Activated CD4-positive, alpha-beta T cell treated with anti-CD3 and anti-CD28 coated beads for 36 hours (primary cell): ENCODE data around the gene RAET1E. TPM values are rescaled to one million over a fixed set of nuclear protein-coding genes. Genes with fewer than 3 reads are reported as not detected.
"Not testable (repeated sequence)": the region's sequence is repeated elsewhere in the genome, so short reads cannot be mapped to it uniquely, and the experiment has no call there.

ENCODE experiments used
- ATAC-seq: fragments of 200-7000 bp; cut with Tn5 transposase; one replicate; pipeline ENCODE4 v1.10.0; 2021; ENCODE audit warnings: mild to moderate bottlenecking, moderate library complexity
- CTCF ChIA-PET: fragments of 350-600 bp; sonication (Branson Sonifier 250); formaldehyde crosslinking; loops from one replicate; lab custom pipeline; 2021; ENCODE audit warnings: antibody characterized with exemption; lab: Charles Lee
- POLR2A ChIA-PET: fragments of 350-600 bp; sonication (Branson Sonifier 250); formaldehyde crosslinking; loops from one replicate; lab custom pipeline; 2021; ENCODE audit warnings: antibody characterized with exemption, inconsistent platforms; lab: Charles Lee
- DNase-seq: peaks from one replicate; pipeline ENCODE4 v3.0.0-alpha.2; 2020
- H3K27ac Mint-ChIP-seq: one replicate; pipeline ENCODE4 v1.8.0; 2021; ENCODE audit warnings: mixed read lengths
- H3K27me3 Mint-ChIP-seq: one replicate; pipeline ENCODE4 v1.8.0; 2021; ENCODE audit warnings: mixed read lengths
- H3K36me3 Mint-ChIP-seq: one replicate; pipeline ENCODE4 v1.8.0; 2021; ENCODE audit warnings: low read depth, mixed read lengths
- H3K4me1 Mint-ChIP-seq: one replicate; pipeline ENCODE4 v1.8.0; 2021; ENCODE audit warnings: mixed read lengths
- H3K4me3 Mint-ChIP-seq: one replicate; pipeline ENCODE4 v1.8.0; 2021; ENCODE audit warnings: mild to moderate bottlenecking, moderate library complexity, mixed read lengths
- H3K9me3 Mint-ChIP-seq: one replicate; pipeline ENCODE4 v1.8.0; 2021; ENCODE audit warnings: low read depth, mixed read lengths
- intact Hi-C, 2 experiments: fragments of 100-400 bp; cut with DNase I in 1 of 2; cut with micrococcal nuclease in 1 of 2; formaldehyde crosslinking; loops; one replicate each; pipeline versions ENCODE4 v1.14.2 to v1.15.1; 2022 to 2024; cut with DNase I, micrococcal nuclease
- total RNA-seq, 2 experiments: library from RNA; stranded (reverse); gene quantifications; one replicate each; pipeline ENCODE4 v1.2.3, GENCODE V29; 2021

The RAET1E gene
- total RNA-seq, 2 experiments from 2014 or later, result not detected

GRCh38 chr6:149848343-149848742, 49.6 kb downstream of the RAET1E start:
- POLR2A ChIA-PET, DNase-seq, ATAC-seq, H3K9me3 Mint-ChIP-seq, H3K36me3 Mint-ChIP-seq, H3K27me3 Mint-ChIP-seq, H3K4me3 Mint-ChIP-seq, intact Hi-C loops, H3K27ac Mint-ChIP-seq: not testable (repeated sequence)
- CTCF ChIA-PET, result interaction anchor here (1.8 kb wide), 1 partner anchor 12 kb away, joined by 6 read pairs; no protein-coding TSS in a partner anchor
- peaks cover 17% of the 10 kb centered on the region for H3K4me1 Mint-ChIP-seq

Other genes starting within 250 kb of the RAET1E start
- 10 to 100 TPM; 18.1 to 21.6 TPM for gene KATNA1, start 249.4 kb downstream of the RAET1E start, total RNA-seq
- gene LATS1, start 180.0 kb downstream of the RAET1E start, total RNA-seq, result 10 to 100 TPM; 21.2 to 23.5 TPM
- 10 to 100 TPM; 80.5 to 89.4 TPM for gene NUP43, start 151.6 kb downstream of the RAET1E start, total RNA-seq
- gene PCMT1, start 148.4 kb downstream of the RAET1E start, total RNA-seq, result 10 to 100 TPM; 90.1 to 91.3 TPM
- 1 to 10 TPM; 5.1 TPM for gene LRP11, start 33.8 kb downstream of the RAET1E start, total RNA-seq
- not detected for gene RAET1G, start 25.0 kb upstream of the RAET1E start, total RNA-seq
- under 1 TPM; 0.32 to 0.43 TPM for gene ULBP2, start 43.9 kb upstream of the RAET1E start, total RNA-seq
- 1 to 10 TPM; 2.7 to 5.0 TPM for gene ULBP1, start 65.8 kb upstream of the RAET1E start, total RNA-seq
- gene RAET1L, start 127.4 kb upstream of the RAET1E start, total RNA-seq, result not detected
- gene ULBP3, start 171.0 kb upstream of the RAET1E start, total RNA-seq, result under 1 TPM; 0.46 to 0.77 TPM
- under 1 TPM in 1 of 2 experiments, not detected in 1; 0.21 TPM for gene PPP1R14C, start 244.9 kb upstream of the RAET1E start, total RNA-seq